IMR-90 (cell line): Measurements from ENCODE around the gene SNCA.

Experiments used
- BHLHE40 ChIP-seq: fragments of 150-350 bp; IDR thresholded peaks from 2 replicates; pipeline ENCODE4 v1.6.1; 2016; ENCODE audit warnings: mild to moderate bottlenecking, low read depth, low read length
- CEBPB ChIP-seq: IDR thresholded peaks from 2 replicates; pipeline ENCODE4 v1.6.1; 2012; ENCODE audit warnings: low read depth, low read length, improper control_type of control experiment
- CHD1 ChIP-seq: IDR thresholded peaks from 2 replicates; pipeline ENCODE4 v1.6.1; 2012; ENCODE audit warnings: low read depth, low read length, improper control_type of control experiment
- CTCF ChIP-seq: conservative IDR thresholded peaks from 2 replicates; pipeline ENCODE4 v1.5.1; 2012; ENCODE audit warnings: mild to moderate bottlenecking, low read depth, low read length, improper control_type of control experiment
- MAFK ChIP-seq: IDR thresholded peaks from 2 replicates; pipeline ENCODE4 v1.6.1; 2012; ENCODE audit warnings: low read depth, low read length, improper control_type of control experiment
- MAZ ChIP-seq: IDR thresholded peaks from 2 replicates; pipeline ENCODE4 v1.6.1; 2012; ENCODE audit warnings: low read depth, mild to moderate bottlenecking, low read length, improper control_type of control experiment, moderate library complexity, borderline replicate concordance
- MXI1 ChIP-seq: IDR thresholded peaks from 2 replicates; pipeline ENCODE4 v1.6.1; 2012; ENCODE audit warnings: low read depth, mild to moderate bottlenecking, low read length, moderate library complexity, borderline replicate concordance
- POLR2A ChIP-seq: IDR thresholded peaks from 2 replicates; pipeline ENCODE4 v1.6.1; 2012; ENCODE audit warnings: mild to moderate bottlenecking, low read depth, low read length
- RAD21 ChIP-seq: IDR thresholded peaks from 2 replicates; pipeline ENCODE4 v1.6.1; 2012; ENCODE audit warnings: low read length, improper control_type of control experiment
- SMC3 ChIP-seq: fragments of 150-350 bp; IDR thresholded peaks from 2 replicates; pipeline ENCODE4 v1.6.1; 2016; ENCODE audit warnings: low read depth, mild to moderate bottlenecking, antibody characterized with exemption, low read length, moderate library complexity
- USF2 ChIP-seq: fragments of 150-350 bp; IDR thresholded peaks from 2 replicates; pipeline ENCODE4 v1.6.1; 2017; ENCODE audit warnings: mild to moderate bottlenecking, antibody characterized with exemption, low read length, low read depth

GRCh38 chr4:89704651-89705395 lies 132.1 kb downstream of the SNCA start:
- no peak for TF ChIP-seq CTCF
- no peak for TF ChIP-seq CHD1
- no peak for TF ChIP-seq RAD21
- no peak for TF ChIP-seq POLR2A
- TF ChIP-seq USF2: no peak
- TF ChIP-seq CEBPB: no peak
- no peak for TF ChIP-seq MAZ
- no peak for TF ChIP-seq BHLHE40
- TF ChIP-seq SMC3: no peak
- no peak for TF ChIP-seq MAFK
- TF ChIP-seq MXI1: no peak
